GM23338 (cell line): Measurements from ENCODE around the gene LASP1NB.

Experiments
- ATAC-seq: fragments of 200-7000 bp; cut with Tn5 transposase; 3 replicates; pipeline ENCODE4 v1.9.1; 2020
- DNase-seq: peaks from one replicate; pipeline ENCODE4 v3.0.0-alpha.2; 2015; ENCODE audit warnings: low spot score
- H2AFZ ChIP-seq: fragments of 200-600 bp; sonication (generic); 2 replicates; pipeline ENCODE4 v1.8.0; 2016; ENCODE audit warnings: antibody characterized with exemption, mild to moderate bottlenecking, moderate library complexity
- H3F3A ChIP-seq: fragments of 200-600 bp; sonication (generic); replicated peaks from 2 replicates; pipeline ENCODE4 v1.8.0; 2017; ENCODE audit warnings: antibody characterized with exemption, mixed run types, low read depth
- H3K27ac ChIP-seq: fragments of 200-600 bp; sonication (generic); 2 replicates; pipeline ENCODE4 v1.6.1; 2016; ENCODE audit warnings: low read depth
- H3K27me3 ChIP-seq: fragments of 200-600 bp; sonication (generic); 2 replicates; pipeline ENCODE4 v1.8.0; 2016; ENCODE audit warnings: mild to moderate bottlenecking, mixed run types, moderate library complexity; ENCODE audit not compliant: insufficient read depth
- H3K36me3 ChIP-seq: fragments of 200-600 bp; sonication (generic); 2 replicates; pipeline ENCODE4 v1.8.0; 2016; ENCODE audit warnings: mild to moderate bottlenecking; ENCODE audit not compliant: insufficient read depth
- H3K4me1 ChIP-seq: fragments of 200-600 bp; sonication (generic); 2 replicates; pipeline ENCODE4 v1.8.0; 2016; ENCODE audit warnings: mild to moderate bottlenecking, moderate library complexity; ENCODE audit not compliant: insufficient read depth
- H3K4me2 ChIP-seq: fragments of 200-600 bp; sonication (generic); 2 replicates; pipeline ENCODE4 v1.7.1; 2017; ENCODE audit warnings: mixed run types
- H3K4me3 ChIP-seq: fragments of 200-600 bp; sonication (generic); 2 replicates; pipeline ENCODE4 v1.6.1; 2016; ENCODE audit warnings: mixed run types
- H3K79me2 ChIP-seq: fragments of 200-600 bp; sonication (generic); replicated peaks from 2 replicates; pipeline ENCODE4 v1.8.0; 2017; ENCODE audit warnings: mild to moderate bottlenecking; ENCODE audit not compliant: insufficient read depth
- H3K9me2 ChIP-seq: fragments of 200-600 bp; sonication (generic); 2 replicates; pipeline ENCODE4 v1.8.0; 2017; ENCODE audit not compliant: insufficient read depth
- H4K20me1 ChIP-seq: fragments of 200-600 bp; sonication (generic); replicated peaks from 2 replicates; pipeline ENCODE4 v1.8.0; 2017; ENCODE audit warnings: mild to moderate bottlenecking; ENCODE audit not compliant: insufficient read depth
- H3K27ac Mint-ChIP-seq: 2 replicates; pipeline ENCODE4 v1.8.0; 2020; ENCODE audit warnings: inconsistent platforms, mild to moderate bottlenecking, moderate library complexity, mixed read lengths
- H3K27me3 Mint-ChIP-seq: 3 replicates; pipeline ENCODE4 v1.8.0; 2022; ENCODE audit warnings: low read depth, mild to moderate bottlenecking, moderate library complexity, mixed read lengths, inconsistent platforms; ENCODE audit not compliant: insufficient read depth, poor library complexity
- H3K36me3 Mint-ChIP-seq: 3 replicates; pipeline ENCODE4 v1.8.0; 2021; ENCODE audit warnings: low read depth, mild to moderate bottlenecking, inconsistent platforms, moderate library complexity, mixed read lengths
- H3K4me1 Mint-ChIP-seq: 3 replicates; pipeline ENCODE4 v1.8.0; 2020; ENCODE audit warnings: mild to moderate bottlenecking, inconsistent platforms, mixed read lengths
- H3K4me3 Mint-ChIP-seq: 3 replicates; pipeline ENCODE4 v1.8.0; 2021; ENCODE audit warnings: moderate library complexity, mild to moderate bottlenecking, inconsistent platforms, mixed read lengths
- H3K9me3 Mint-ChIP-seq: 3 replicates; pipeline ENCODE4 v1.8.0; 2020; ENCODE audit warnings: moderate library complexity, mild to moderate bottlenecking, inconsistent platforms, mixed read lengths
- CREB1 ChIP-seq: fragments of 250-450 bp; sonication (Bioruptor Pico); IDR thresholded peaks from 2 replicates; pipeline ENCODE4 v1.5.0; 2020; ENCODE audit warnings: low read depth, mild to moderate bottlenecking, moderate library complexity
- JUNB ChIP-seq: IDR thresholded peaks from one replicate; pipeline ENCODE4 v1.6.1; 2016; ENCODE audit warnings: antibody characterized with exemption; ENCODE audit not compliant: unreplicated experiment
- NANOG ChIP-seq: IDR thresholded peaks from 2 replicates; pipeline ENCODE4 v1.6.1; 2016; ENCODE audit warnings: antibody characterized with exemption, borderline replicate concordance
- STAT1 ChIP-seq: IDR thresholded peaks from one replicate; pipeline ENCODE4 v1.6.1; 2016; ENCODE audit warnings: antibody characterized with exemption; ENCODE audit not compliant: unreplicated experiment
- ZNF114 ChIP-seq: fragments of 250-450 bp; sonication (Bioruptor Pico); IDR thresholded peaks from 2 replicates; pipeline ENCODE4 v1.5.0; 2020; ENCODE audit warnings: mild to moderate bottlenecking, moderate library complexity
- ZNF331 ChIP-seq: fragments of 250-450 bp; sonication (Bioruptor Pico); IDR thresholded peaks from 2 replicates; pipeline ENCODE4 v1.5.0; 2020; ENCODE audit warnings: low read depth, mild to moderate bottlenecking, moderate library complexity
- ZNF462 ChIP-seq: fragments of 250-450 bp; sonication (Bioruptor Pico); IDR thresholded peaks from 2 replicates; pipeline ENCODE4 v1.5.0; 2020; ENCODE audit warnings: mild to moderate bottlenecking, moderate library complexity
- TF ChIP-seq, protein P1 (sequence below), 2 experiments: fragments of 200-600 bp in 1 of 2; sonication (generic) in 1 of 2; conservative IDR thresholded peaks; 2 replicates each; pipeline versions ENCODE4 v1.5.1 to v1.6.1; 2016 to 2017; ENCODE audit warnings: antibody characterized with exemption in 2 of 2, low read depth in 2 of 2, mild to moderate bottlenecking in 2 of 2, moderate library complexity in 1 of 2

The LASP1NB gene

DNA sequence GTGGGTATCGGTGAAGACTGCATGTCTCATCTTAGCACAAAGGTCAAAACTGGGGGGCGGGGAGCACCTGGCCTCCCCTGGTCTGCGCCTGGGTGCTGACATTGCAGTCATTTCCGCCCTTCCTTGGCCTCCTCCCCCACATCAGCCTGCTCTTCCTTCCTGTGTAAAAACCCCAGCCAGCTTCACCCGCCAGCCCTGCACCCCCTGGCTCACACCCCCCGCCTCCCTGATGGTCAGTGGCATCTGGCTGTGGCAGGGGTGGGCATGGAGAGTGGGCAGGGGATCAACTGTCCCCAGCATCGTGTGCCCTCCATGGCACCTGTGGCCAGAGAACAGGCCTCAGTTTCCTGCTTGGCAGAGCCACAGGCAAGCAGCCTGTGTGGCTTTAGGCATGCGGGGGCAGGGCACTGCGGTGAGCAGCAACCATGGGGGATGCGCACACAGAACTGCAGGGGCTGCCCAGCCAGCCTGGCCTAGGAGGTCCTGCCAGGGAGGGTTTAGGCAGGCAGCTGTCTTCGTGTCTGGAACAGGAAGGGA lies 26.5 kb upstream of the LASP1NB start:
- peaks cover 44% of the 10 kb centered on the region for H3K36me3 Mint-ChIP-seq
- H3K4me3 Mint-ChIP-seq = no peak overlapping the region
- Histone ChIP-seq H3K36me3 (no peaks in the 10 kb centered on the region), H3F3A (0 out of 2 replicates have a peak, but pooled peaks cover 14% of the 10 kb centered on the region), H2AFZ (no peak overlapping the region), H3K4me1 (peaks cover 32% of the 10 kb centered on the region), H3K4me2 (no peak overlapping the region), H4K20me1 (peaks cover 8% of the 10 kb centered on the region; the same call in 1 of the 2 replicates), H3K79me2 (peaks cover 9% of the 10 kb centered on the region; the same call in 1 of the 2 replicates), H3K9me2 (no peaks in the 10 kb centered on the region), H3K27me3 (no peaks in the 10 kb centered on the region), H3K4me3 (no peak overlapping the region), H3K27ac (0 out of 2 replicates have a peak overlapping the region, but pooled peaks have one; percentile 14)
- TF ChIP-seq STAT1 (no peak), NANOG (no peak), JUNB (no peak)
- TF ChIP-seq, protein P1, sequence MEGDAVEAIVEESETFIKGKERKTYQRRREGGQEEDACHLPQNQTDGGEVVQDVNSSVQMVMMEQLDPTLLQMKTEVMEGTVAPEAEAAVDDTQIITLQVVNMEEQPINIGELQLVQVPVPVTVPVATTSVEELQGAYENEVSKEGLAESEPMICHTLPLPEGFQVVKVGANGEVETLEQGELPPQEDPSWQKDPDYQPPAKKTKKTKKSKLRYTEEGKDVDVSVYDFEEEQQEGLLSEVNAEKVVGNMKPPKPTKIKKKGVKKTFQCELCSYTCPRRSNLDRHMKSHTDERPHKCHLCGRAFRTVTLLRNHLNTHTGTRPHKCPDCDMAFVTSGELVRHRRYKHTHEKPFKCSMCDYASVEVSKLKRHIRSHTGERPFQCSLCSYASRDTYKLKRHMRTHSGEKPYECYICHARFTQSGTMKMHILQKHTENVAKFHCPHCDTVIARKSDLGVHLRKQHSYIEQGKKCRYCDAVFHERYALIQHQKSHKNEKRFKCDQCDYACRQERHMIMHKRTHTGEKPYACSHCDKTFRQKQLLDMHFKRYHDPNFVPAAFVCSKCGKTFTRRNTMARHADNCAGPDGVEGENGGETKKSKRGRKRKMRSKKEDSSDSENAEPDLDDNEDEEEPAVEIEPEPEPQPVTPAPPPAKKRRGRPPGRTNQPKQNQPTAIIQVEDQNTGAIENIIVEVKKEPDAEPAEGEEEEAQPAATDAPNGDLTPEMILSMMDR (conservative IDR thresholded peaks at IDR 0.05; ENCODE audit: low read depth in 2 of 2) = no peak
- no peak for ATAC-seq
- peaks cover 37% of the 10 kb centered on the region for H3K4me1 Mint-ChIP-seq
- H3K9me3 Mint-ChIP-seq = no peaks in the 10 kb centered on the region
- DNase-seq = no peak
- H3K27ac Mint-ChIP-seq = 0 out of 2 replicates have a peak overlapping the region, but pooled peaks have one; percentile 77
- H3K27me3 Mint-ChIP-seq = peaks cover 4% of the 10 kb centered on the region

DNA sequence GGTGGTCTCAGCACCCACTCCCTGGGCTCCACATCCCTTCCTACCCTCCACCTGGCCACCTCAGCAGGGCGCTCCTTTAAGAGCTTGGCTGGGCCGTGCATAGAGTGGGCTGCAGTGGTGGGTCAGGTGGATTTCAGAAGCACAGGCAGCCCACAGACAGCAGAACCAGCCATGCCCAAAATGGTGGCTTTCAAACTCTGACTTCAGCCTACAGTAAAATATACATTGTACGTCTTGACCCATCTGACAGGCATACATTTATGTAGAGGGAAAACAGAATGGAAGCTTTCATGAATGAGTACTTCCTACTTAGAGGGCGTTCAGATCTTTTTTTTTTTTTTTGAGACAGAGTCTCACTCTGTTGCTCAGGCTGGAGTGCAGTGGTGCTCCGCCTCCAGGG lies 26.0 kb upstream of the LASP1NB start:
- Mint-ChIP-seq H3K27me3 (peaks cover 4% of the 10 kb centered on the region), H3K4me1 (peaks cover 34% of the 10 kb centered on the region), H3K4me3 (no peak overlapping the region), H3K27ac (peak overlapping the region; percentile 82), H3K36me3 (peaks cover 44% of the 10 kb centered on the region), H3K9me3 (no peaks in the 10 kb centered on the region)
- Histone ChIP-seq H3K27ac (no peak overlapping the region), H4K20me1 (peaks cover 10% of the 10 kb centered on the region; the same call in 1 of the 2 replicates), H3K4me1 (peaks cover 27% of the 10 kb centered on the region), H3K4me3 (no peak overlapping the region), H3K27me3 (no peaks in the 10 kb centered on the region), H3K79me2 (peaks cover 15% of the 10 kb centered on the region; the same call in 1 of the 2 replicates), H2AFZ (no peak overlapping the region), H3K9me2 (no peaks in the 10 kb centered on the region), H3K4me2 (no peak overlapping the region), H3F3A (0 out of 2 replicates have a peak, but pooled peaks cover 14% of the 10 kb centered on the region), H3K36me3 (no peaks in the 10 kb centered on the region)
- ATAC-seq (no peak), DNase-seq (no peak)
- TF ChIP-seq, protein P1 (conservative IDR thresholded peaks at IDR 0.05; ENCODE audit: low read depth in 2 of 2) = no peak
- TF ChIP-seq JUNB (no peak), ZNF114 (no peak), CREB1 (no peak), ZNF462 (CRISPR knock-in tag) (no peak), ZNF331 (CRISPR knock-in tag) (no peak)
